NCI-H187 treated with DMSO at 0.1 percent for 48 hours (cell line): ENCODE results near the gene BABAM2.
"Not testable (repeated sequence)": the region's sequence is repeated elsewhere in the genome, so short reads cannot be mapped to it uniquely, and the experiment has no call there.

Source experiments
- DNase-seq: peaks from one replicate; lab custom pipeline; 2025; lab: John Stamatoyannopoulos, UW

The BABAM2 gene

DNA sequence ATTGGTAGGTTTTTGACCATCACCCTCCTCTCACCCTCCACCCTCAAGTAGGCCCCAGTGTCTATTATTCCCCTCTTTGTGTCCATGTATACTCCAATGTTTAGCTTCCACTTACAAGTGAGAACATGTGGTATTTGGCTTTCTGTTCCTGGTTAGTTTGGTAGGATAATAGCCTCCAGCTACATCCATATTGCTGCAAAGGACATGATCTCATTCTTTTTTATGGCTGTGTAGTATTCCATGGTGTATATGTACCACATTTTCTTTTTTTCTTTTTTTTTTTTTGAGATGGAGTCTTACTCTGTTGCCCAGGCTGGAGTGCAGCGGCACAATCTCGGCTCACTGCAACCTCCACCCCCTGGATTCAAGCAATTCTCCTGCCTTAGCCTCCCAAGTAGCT is 88.2 kb downstream of the BABAM2 start:
- not testable (repeated sequence) for DNase-seq

DNA sequence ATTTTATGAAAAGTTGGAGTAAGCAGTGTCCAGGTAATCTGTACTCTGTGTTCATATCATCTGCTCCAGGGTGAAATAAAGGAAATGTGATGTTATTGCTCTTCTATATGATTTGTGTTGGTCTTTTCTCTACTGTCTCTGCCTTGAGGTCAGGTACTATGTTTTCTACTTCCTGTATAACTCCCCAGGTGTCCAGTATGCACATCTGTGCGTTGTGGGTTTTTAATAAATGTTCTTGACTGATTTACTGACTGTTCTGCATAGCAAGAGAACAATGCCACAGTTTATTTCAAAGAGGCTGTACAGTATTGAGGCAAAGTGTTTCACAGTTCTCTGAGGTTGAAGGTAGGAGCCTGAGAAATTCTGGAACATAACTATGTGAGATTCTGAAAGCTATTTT is 89.7 kb downstream of the BABAM2 start:
- DNase-seq, result no peak

DNA sequence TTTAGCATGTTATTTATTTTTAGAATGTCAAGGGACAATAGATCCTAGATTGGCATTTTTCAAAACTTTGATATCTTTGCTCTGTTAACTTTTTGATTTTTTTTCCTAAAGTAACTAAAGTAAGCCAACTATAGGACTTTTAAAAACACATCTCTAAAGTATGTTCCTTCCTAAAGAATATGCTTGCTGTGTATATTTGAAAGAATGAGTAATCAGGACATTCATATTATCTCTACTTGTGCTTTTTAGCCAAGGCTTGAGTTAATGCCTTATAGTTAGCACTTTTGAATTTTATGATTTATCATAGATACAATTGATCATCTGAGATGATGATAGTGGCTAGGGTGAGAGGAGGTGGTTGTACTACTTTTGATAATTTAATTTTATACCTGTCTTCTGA is 93.6 kb downstream of the BABAM2 start:
- no peak for DNase-seq

DNA sequence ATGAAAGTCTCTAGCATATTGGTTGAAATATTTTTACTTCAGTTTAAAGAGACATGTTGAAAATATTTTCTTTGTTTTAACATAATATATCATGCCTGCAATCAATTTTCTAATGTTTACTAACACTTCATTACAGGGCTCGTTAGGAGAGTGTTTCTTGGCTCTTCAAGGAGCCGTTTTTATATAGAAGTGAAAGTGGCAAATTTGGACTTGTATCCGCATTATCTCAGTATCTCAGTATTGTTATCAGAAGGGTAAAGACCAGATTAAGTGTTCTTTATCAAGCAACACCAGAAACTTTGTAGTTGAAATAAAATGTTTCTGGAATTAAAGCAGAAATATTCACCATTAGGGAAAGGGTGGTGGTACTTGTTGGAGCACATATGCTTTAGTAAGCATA is 97.8 kb downstream of the BABAM2 start:
- no peak for DNase-seq

DNA sequence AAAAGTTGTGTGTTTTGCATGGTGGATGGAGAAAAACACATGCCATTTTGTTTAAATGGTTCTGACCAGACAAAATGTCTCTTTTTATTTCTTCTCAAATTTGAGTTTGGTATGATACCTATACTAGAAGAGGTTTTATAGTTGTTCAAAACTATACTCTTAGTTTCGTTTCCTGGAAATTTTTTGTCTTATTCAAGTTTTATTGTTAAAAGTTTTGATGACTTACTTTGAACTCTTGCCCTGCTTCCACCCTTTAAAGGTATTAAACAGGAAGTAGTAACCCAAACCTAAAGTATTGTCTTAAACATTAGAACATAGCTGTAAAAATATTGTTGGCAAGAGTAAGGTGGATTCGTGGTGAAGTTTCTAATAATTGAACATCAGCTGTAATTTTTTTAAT is 98.2 kb downstream of the BABAM2 start:
- no peak for DNase-seq

DNA sequence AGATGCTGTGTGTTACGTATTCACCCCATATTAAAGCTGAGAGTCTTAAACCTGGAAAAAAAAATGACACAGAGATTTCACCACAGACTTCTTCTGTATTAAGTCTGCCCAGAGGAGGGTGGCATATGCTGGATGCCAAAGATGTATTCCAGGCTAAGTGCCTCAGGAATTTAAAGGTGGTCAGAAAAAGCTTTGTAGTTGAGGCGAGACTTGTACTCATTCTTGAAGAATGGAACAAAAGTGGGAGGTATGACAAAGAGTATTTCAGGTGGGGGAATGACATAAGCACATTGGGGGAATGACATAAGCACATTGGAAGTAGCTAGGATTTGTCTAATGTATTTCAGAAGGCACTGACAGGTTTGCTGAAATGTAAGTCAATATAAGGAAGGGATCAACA is 98.6 kb downstream of the BABAM2 start:
- no peak for DNase-seq

DNA sequence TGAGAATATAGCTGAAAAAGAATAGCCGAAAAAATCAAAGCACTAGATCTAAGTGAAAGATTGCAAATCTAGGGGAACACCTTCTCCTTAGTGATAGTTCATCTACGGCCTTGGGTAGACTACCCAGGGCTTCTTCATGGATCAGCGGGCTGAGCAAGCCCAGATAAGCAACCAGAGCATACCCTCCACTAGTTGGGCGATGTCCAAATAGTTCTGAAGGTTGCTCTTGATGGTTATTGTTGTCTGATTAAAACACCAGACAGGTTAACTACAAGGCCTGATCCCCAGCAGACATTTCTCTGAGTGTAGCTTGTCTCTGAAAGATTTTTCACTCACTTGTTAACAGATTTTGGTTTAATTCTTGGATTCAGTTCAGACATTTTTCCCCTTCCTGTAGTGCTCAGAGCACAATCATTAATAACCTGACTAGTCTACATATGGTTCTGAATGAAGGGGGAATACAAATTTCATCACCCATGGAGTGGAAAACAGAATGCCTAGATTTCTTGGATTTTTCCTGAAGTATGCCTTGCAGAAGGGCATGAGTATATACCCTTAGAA is 99.6 kb downstream of the BABAM2 start:
- DNase-seq, result no peak

DNA sequence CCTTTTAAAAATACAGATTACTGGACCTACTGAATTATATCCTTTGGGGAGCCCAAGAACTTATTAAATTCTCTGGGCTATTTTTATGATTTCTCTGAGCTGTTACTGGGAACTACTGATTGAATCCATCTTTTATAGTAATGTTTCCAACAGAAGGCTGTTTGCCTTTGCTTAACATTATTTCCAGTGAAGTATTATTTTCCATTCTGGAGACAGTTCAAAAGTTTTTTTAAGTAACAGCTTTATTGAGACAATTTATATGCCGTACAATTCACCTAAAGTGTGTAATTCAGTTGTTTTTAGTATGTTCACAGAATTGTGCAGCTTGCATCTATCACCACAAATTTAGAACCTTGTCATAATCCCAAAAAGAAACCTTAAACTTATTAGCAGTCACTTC is 100.6 kb downstream of the BABAM2 start:
- no peak for DNase-seq

DNA sequence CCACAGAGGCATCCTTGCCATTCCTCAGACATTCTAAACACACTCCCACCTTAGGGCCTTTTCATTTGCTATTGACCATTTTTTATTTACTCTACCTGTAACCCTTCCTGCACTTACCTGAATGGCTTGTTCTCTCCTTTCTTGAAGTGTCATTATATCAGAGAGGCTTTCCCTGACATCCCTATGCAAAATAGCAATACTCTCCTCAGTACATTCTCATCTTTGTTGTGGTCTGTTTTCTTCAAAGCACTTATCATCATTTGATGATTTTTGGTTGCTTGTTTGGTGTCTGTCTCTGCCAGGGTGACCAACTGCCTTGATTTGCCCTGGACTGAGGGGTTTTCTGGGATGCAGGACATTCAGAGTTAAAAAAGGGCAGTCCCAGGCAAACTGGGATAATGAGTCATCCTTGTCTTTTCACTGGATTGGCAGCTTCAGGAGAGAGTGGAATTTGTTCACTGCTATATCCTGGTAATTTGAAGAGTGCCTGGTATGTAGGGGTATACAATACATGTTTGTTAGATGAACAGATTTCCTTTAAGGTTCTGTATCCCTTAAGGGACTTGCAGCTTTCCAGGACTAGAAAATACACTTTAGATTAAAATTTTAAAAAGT is 102.4 kb downstream of the BABAM2 start:
- DNase-seq, result no peak

DNA sequence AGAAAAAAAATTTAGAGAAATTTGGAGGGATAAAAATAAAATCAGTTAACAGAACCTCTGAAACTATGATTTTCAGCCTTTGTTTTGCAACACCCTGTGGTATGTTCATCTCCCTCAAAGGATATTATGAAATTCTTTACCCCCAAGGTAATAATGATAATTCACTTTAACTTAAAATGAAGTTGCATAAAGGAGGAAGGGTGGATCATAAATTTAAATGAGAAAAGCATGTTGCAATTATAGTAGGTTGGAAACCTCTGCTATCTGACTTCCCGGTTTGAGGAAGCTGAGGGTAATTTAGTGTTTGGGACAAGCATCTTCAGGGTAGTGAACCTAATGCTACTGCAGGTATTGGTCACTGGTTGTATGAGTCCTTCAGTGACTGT is 102.9 kb downstream of the BABAM2 start:
- no peak for DNase-seq

DNA sequence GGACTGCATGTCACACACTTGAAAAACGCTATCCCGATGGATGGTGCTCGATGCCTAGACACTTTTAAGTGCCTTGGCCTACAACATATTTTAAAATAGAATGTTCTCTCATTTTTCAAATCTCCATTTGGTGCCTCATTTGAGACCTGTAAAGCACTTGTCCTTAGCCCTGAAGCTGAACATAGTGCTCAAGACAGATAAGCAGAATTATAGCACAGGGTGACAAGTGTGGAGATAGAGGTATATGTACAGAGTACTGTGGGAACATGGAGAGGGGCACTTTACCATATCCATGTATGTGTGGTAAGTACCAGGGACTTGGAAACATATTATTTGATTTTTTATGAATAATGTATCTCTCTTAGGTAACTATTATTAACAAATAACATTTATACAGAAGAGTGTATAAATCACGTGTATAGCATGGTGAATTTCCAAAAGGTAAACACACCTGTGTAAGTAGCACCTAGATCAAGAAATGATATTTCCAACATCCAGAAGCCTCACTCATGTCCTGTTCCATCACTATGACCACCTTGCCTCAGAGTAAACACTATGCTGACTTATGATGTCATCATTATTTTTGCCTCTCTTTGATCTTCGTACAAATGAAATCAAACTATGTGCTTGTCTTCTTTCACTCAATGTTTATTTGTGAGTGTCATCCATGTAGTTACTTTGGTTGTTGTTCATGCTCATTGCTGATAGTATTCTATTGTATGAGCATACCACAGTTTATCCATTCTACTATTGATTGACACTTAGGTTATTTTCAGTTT is 103.6 kb downstream of the BABAM2 start:
- no peak for DNase-seq

DNA sequence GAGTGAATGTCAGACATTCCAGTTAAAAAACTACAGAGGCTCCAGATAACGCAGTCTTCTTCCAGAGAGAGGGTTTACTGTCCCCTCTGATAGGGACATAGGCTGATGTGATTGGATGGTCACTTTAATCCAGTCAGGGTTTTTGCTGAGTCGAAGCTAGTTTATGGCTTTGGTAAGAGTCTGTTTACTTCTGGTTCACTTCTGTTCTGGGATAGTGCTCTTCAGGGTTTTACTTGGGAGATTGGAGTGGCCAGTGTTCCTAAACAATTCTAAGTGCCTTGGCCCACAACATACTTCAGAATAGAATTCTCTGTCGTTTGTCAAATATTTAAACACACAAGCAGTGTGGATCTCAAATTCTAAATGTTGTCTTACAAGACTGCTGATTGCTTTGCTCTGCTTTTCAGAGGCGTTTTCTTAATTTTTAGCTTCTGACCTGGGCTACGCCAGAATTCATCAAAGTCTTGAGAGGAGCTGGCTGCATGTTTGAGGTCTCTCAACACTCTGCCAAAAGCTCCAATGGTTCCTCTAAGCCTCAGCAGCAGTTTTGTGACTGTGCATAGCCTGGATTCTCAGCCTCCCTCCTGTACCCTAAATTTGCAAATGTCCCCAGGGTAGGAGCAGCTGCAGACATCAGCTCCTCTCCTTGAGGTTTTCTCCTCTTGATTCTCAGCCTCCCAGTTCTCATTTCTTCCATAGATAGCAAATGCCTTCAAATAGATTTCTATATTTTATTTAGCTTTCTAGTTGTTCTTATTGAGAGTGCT is 105.8 kb downstream of the BABAM2 start:
- no peak for DNase-seq

DNA sequence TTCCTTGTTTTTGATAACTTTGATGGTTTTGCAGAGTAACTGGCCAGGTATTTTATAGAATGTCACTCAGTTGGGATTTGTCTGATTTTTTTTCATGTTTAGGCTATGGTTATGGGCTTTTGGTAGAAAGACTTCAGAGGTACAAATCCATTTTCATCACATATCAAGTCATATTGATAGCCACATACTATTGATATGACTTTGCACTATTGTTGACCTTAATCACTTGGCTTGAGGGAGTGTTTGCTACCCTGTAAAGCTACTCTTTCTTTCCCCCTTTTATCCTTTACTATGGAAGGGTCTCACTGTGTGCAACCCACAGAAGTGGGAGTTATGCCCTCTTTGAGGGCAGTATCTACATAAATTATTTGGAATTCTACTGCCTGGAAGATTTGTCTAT is 109.8 kb downstream of the BABAM2 start:
- no peak for DNase-seq

DNA sequence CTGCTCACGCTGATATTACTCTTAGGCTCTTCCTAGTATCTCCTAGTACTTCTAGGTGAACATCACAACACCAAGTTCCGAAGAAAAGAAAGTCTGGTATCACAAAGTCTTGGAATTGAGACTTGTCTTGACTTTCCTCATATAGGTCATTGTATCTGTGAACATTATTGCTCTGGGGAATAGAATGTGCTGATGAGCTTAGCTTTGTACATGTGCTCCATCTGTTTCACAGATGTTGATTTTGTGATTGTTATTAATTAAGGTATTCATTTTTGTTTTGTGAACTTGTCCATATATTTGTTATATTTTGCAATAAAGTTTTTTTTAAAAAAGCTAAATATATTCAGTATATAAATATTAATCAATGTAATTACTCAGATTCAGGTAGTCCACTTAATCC is 111.7 kb downstream of the BABAM2 start:
- no peak for DNase-seq

DNA sequence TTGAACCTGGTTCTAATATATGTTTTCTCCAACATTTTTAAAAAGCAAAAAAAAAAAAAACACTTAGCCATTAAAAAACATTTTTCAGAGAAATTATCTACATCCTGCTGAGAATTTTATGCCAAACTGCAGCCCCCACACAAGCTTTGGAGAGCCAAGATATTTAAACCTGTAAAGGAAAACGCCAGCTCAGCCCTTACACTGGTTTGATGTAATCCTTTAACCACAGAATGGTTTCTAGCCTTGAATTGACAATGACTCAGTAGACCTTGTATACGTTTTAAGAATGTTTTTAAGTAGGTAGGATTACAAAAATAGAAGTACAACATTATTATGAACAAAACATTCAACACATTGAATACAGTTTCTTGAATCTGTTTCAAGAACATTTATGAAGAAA is 113.6 kb downstream of the BABAM2 start:
- no peak for DNase-seq

DNA sequence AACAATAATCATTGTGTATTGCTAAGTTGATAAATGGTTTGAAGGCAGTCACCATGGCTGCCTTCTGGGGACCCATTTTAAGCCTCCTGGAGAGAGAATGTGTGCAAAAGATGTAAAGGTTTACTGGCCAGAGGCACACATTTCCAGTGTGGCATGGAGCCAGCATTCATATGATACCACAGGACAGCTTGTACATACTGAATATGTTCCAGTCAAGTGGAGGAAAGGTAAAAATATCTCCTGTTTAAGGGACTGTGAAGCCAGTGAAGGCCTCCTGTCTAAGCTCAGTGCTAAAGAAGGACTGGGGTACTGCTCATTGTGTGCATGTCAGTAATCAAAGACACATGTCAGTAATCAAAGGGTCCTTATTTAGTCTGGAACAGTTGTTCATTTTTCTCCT is 119.2 kb downstream of the BABAM2 start:
- DNase-seq, result no peak

DNA sequence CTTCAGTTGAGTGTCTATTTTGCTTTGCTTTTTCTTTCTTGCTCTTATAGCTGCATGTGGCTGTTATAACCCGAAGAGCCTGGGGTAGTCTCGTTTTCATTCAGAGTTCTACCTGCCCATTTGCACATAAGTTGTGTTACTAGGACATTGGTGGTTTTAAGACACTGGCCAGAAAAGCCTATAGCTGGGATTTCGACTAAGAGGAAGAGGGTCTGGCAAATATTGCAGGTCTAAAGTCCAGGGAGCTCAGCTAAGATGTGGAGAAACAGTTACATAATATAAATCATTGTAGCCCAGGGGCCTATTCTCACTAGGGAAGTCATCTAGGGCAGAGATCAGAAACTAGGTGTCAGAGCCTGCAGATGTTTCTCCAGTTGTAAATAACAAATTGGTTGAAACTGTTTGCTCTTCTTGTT is 120.8 kb downstream of the BABAM2 start:
- no peak for DNase-seq

DNA sequence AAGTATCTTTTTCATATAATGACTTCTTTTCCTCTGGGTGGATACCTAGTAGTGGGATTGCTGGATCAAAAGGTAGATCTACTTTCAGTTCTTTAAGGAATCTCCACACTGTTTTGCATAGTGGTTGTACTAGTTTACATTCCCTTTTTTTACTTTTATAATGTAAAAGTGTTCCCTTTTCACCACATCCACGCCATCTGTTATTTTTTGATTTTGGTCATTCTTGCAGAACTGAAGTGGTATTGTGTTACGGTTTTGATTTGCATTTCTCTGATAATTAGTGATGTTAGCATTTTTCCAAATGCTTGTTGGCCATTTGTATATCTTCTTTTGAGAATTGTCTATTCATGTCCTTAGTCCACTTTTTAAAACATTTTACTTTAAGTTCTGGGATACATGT is 127.9 kb downstream of the BABAM2 start:
- not testable (repeated sequence) for DNase-seq

DNA sequence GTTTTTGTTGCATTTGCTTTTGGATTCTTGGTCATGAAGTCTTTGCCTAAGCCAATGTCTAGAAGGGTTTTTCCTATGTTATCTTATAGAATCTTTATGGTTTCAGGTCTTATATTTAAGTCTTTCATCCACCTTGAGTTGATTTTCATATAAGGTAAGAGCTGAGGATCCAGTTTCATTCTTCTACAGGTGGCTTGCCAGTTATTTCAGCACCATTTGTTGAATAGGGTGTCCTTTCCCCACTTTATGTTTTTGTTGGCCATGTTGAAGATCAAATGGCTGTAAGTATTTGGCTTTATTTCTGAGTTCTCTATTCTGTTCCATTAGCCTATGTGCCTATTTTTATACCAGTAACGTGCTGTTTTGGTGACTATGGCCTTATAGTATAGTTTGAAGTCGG is 129.0 kb downstream of the BABAM2 start:
- not testable (repeated sequence) for DNase-seq

DNA sequence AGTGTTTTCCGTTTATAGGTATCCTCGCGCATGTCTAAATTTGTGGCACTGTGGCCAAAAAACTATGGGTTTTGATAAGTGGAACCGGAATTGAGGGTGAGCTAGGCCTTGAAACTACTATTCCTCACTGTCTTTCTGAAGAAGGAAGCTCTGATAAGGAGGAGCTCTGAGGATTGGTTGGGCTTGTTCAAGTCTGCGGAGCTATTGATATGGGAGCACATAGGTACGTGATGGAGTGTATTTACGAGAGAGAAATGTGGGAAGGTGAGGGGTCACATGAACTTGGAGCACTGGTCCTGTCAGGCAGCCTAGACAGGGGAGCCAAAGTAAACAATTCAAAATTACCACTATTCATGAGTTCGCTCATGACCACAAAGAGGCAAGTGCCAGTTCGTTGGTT is 131.4 kb downstream of the BABAM2 start:
- no peak for DNase-seq

DNA sequence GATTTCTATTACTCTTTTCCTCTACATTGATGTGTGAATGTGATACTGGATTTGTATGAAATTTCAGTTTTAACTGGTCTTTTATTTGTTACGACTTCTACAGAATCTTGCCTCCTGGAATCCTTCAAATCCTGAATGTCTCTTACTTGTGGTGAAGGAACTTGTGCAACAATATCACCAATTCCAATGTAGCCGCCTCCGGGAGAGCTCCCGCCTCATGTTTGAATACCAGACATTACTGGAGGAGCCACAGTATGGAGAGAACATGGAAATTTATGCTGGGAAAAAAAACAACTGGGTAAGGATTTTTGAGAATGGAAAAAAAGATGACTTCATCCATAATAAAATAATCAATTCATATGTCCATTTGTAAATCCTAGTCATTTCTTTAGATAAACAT is 134.6 kb downstream of the BABAM2 start:
- DNase-seq, result no peak

DNA sequence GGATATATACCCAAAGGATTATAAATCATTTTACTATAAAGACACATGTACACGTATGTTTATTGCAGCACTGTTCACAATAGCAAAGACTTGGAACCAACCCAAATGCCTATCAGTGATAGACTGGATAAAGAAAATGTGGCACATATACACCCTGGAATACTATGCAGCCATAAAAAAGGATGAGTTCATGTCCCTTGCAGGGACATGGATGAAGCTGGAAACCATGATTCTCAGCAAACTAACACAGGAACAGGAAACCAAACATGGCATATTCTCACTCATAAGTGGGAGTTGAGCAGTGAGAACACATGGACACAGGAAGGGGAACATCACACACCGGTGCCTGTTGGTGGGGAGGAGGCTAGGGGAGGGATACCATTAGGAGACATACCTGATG is 135.7 kb downstream of the BABAM2 start:
- DNase-seq, result not testable (repeated sequence)

DNA sequence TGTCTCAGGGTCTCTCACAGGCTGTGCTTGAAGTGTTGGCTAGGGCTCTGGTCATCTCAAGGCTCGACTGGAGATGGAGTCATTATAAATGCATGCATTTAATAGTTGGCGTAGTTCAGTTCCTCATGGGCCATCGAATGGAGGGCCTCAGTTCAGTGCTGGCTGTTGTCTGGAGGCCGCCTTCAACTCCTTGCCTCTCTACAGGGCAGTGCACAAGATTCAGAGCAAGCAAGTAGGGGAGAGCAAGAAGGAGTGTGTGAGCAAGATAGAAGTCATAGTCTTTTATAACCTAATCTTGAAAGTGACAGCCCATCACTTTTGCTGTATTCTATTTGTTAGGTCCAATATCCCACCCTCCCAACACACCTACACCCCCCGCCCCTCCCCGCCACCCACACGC is 137.5 kb downstream of the BABAM2 start:
- no peak for DNase-seq
